Suppressor macrophage treated with lipopolysaccharide for 4 hours (primary cell): ENCODE measurements around the gene CINP.
"Not testable (repeated sequence)": the region's sequence is repeated elsewhere in the genome, so short reads cannot be mapped to it uniquely, and the experiment has no call there.

Experiments
- DNase-seq: peaks from one replicate; pipeline ENCODE4 v3.0.0-alpha.2; 2020

CINP gene

GRCh38 chr14:102319351-102320032, 43.2 kb downstream of the CINP start, which contains the start of gene ZNF839:
ZNF839 (plus strand) TSS chr14:102319746; CDS start chr14:102319766, 20 bp downstream.
- DNase-seq = peak; percentile 94

DNA sequence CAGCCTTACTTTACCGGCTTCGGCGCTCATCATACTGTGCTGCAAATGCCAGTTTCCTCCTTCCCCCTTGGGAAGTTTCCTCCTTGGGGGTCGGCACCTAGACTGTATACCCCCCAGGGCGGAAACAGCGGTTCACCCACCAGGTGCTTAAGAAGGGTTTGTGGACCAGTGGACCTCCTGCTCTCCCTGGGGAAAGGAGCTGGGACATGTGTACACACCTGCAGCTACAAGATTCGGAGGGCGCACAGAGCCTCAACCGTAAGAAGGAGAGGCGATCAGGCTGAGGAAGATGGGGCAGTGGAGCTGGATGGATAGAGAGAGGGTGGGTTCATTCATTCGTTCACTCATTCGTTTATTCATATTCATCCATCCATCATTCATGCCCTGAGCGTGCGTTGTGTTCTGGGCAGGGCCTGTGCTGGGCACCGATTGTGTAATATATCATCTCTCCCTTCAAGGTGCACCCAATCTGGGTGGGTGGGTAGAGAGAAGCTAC, 43.9 kb downstream of the CINP start:
- DNase-seq = no peak

GRCh38 chr14:102317564-102318248, 45.0 kb downstream of the CINP start:
- peak; percentile 33 for DNase-seq

GRCh38 chr14:102316743-102317563, 45.7 kb downstream of the CINP start:
- DNase-seq = peak; percentile 96

GRCh38 chr14:102316338-102316742, 46.4 kb downstream of the CINP start:
- DNase-seq = peak; percentile 48

DNA sequence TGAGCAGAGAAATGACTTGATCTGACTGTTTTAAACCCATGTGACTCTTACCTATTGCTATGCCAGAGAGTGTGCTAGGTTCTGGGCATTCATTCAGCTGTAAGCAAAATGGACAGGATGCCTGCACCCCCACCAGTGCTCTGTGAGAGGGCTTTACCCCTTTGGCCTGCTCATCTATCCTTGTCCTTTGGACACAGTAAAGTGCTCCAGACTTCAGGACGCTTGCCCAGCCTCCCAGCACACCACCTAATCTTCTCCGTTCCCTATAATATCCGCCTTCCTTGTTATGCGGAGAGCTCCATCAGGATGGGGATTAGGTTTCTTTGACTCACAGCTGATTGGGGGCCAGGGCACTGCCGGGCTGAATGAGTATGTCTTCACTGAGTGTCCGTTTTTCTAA, 47.6 kb downstream of the CINP start:
- DNase-seq = no peak

DNA sequence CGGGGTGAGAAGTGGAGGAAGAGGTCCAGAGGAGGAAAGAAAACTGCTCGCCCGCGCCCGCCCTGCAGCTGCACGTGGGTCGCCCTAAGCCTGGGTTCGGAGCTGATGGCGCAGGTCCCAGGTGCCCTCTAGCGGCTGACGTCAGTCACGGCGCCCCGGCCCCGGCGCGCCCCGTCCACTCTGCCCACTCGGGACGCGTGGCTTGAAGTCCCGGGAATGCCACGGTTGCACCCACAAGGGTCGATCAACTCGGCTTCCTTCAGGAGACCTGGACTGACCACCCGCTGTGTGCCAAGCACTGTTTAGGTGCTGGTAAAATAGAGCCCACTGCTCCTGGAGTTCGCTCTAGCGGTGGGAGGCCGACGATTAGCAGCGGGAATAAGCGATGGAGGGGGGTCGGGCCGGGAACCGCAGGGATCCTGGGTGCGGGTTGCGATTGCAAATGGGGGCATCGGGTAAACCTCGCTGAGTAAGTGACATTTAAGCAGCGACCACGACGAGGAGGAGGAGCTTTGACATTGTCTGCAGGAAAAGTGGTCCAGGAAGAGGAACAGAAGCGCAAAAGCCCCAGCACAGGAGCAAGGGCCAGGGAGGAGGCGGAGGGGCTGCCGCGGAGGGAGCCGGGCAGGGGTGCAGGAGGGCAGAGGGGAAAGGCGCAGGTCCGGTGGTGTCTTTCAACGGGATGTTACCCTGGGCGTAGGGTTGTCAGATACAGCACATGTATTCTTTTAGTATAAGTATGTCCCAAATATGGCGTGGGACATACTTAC, 48.3 kb downstream of the CINP start:
- DNase-seq = peak; percentile 86

GRCh38 chr14:102304611-102305506, 57.8 kb downstream of the CINP start, which contains the start of gene MOK:
MOK (minus strand) TSS chr14:102305164; CDS start chr14:102304968, 196 bp downstream.
- peak; percentile 98 for DNase-seq

DNA sequence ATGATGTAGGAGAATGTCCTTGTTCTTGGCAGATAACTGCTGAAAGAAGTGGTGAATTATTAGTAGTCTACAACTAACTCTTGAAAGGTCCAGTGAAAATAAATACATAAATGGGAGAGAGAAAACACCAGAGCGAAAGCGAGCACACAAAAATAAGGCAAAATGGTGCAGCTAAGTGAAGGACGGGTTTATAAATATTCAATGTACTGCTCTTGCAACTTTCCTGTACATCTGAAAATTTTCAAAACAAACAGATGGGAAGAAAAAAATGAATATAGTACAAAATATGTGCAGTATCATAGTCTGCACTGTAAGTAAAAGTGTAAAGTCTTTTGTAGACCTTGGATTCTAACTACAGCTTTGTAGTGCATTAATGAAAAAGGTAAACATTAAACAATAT, 59.0 kb downstream of the CINP start:
- no peak for DNase-seq

DNA sequence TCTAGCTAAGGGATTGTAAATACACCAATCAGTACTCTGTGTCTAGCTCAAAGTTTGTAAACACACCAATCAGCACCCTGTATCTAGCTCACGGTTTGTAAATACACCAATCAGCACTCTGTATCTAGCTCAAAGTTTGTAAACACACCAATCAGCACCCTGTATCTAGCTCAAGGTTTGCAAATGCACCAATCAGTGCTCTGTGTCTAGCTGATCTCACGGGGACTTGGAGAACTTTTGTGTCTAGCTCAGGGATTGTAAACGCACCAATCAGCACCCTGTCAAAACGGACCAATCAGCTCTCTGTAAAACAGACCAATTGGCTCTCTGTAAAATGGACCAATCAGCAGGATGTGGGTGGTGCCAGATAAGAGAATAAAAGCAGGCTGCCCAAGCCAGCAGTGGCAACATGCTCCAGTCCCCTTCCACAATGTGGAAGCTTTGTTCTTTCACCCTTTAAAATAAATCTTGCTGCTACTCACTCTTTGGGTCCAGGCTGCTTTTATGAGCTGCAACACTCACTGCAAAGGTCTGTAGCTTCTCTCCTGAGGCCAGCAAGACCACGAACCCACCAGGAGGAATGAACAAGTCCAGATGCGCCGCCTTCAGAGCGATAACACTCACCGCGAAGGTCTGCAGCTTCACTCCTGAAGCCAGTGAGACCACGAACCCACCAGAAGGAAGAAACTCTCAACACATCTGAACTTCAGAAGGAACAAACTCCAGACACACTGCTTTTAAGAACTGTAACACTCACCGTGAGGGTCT, 64.2 kb downstream of the CINP start:
- not testable (repeated sequence) for DNase-seq
